ENCODE measurements around the gene GTSE1.

DNA sequence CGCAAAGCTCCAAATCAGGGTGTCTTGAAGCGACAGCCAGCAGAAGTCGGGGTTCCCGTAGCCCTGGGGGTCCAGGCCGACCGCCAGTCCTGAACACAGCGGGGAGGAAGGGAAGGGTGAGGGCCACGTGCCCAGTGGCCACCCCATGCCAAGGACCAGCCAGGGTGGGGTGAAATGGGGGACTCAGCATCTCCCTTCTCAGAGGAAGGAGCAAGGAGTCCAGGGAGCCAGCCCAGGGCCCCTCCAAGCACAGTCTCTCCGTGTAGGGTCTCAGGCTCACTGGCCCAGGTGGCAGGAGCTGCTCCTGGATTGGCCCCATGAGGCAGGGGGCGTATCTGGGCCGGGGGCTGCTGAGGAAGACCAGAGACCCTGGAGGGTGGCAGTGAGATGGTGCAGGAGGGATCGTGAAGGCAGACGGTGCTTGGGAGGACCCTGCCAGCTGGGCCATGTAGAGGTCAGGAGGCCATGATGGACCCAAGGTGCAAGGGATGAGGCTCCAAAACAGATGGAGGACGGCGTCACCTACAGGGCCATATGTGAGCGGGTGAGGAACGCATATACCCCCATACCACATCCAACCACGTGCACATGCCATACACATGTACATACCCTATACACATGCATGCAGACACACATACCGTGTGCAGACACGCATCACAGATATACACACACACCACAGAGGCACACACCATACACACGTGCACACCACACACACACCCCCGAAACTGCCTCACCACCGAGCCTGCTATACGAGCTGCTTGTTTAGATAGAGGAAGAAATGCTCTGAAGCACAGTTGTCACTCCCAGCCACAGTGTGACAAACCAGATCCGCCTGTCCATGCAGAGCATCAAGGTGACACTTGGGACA, 73.3 kb downstream of the GTSE1 start:
- TF ChIP-seq, protein P1, sequence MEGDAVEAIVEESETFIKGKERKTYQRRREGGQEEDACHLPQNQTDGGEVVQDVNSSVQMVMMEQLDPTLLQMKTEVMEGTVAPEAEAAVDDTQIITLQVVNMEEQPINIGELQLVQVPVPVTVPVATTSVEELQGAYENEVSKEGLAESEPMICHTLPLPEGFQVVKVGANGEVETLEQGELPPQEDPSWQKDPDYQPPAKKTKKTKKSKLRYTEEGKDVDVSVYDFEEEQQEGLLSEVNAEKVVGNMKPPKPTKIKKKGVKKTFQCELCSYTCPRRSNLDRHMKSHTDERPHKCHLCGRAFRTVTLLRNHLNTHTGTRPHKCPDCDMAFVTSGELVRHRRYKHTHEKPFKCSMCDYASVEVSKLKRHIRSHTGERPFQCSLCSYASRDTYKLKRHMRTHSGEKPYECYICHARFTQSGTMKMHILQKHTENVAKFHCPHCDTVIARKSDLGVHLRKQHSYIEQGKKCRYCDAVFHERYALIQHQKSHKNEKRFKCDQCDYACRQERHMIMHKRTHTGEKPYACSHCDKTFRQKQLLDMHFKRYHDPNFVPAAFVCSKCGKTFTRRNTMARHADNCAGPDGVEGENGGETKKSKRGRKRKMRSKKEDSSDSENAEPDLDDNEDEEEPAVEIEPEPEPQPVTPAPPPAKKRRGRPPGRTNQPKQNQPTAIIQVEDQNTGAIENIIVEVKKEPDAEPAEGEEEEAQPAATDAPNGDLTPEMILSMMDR (IDR thresholded peaks at IDR 0.05; ENCODE audit: insufficient read depth, low read length, poor library complexity, severe bottlenecking): no peak
- TF ChIP-seq EZH2phosphoT487 (conservative IDR thresholded peaks at IDR 0.05; ENCODE audit: low read length): no peak

Data from SU-DHL-6 (cell line).